HepG2 (cell line): ENCODE measurements around the gene IAH1.

ENCODE experiments used
- DPF2 ChIP-seq: sonication (generic); formaldehyde crosslinking; IDR thresholded peaks from 2 replicates; pipeline ENCODE4 v1.4.0; 2020; ENCODE audit warnings: mild to moderate bottlenecking, low read depth, missing genetic modification reagents, borderline replicate concordance
- FOXJ3 ChIP-seq: sonication (generic); formaldehyde crosslinking; IDR thresholded peaks from 2 replicates; pipeline ENCODE4 v1.4.0; 2020; ENCODE audit warnings: missing genetic modification reagents, mild to moderate bottlenecking, borderline replicate concordance
- JUND ChIP-seq: sonication (generic); formaldehyde crosslinking; IDR thresholded peaks from 2 replicates; pipeline ENCODE4 v1.8.0; 2022; ENCODE audit warnings: mild to moderate bottlenecking, missing genetic modification reagents
- NR3C1 ChIP-seq: sonication (generic); formaldehyde crosslinking; IDR thresholded peaks from 2 replicates; pipeline ENCODE4 v1.4.0; 2020; ENCODE audit warnings: missing genetic modification reagents
- SIN3A ChIP-seq: IDR thresholded peaks from 2 replicates; pipeline ENCODE4 v1.6.1; 2011; ENCODE audit warnings: low read depth, mild to moderate bottlenecking, control low read depth, low read length, borderline replicate concordance
- SRF ChIP-seq: IDR thresholded peaks from 2 replicates; pipeline ENCODE4 v1.6.1; 2011; ENCODE audit warnings: mild to moderate bottlenecking, low read depth, low read length, moderate library complexity
- ZBTB26 ChIP-seq: IDR thresholded peaks from 2 replicates; pipeline ENCODE4 v1.6.1; 2016; ENCODE audit warnings: missing compliant biosample characterization, missing genetic modification reagents, borderline replicate concordance
- ZFX ChIP-seq: sonication (generic); formaldehyde crosslinking; IDR thresholded peaks from 2 replicates; pipeline ENCODE4 v1.4.0; 2020; ENCODE audit warnings: mild to moderate bottlenecking, low read depth, missing genetic modification reagents, moderate library complexity
- TF ChIP-seq, protein P1 (sequence below): sonication (generic); formaldehyde crosslinking; IDR thresholded peaks from 2 replicates; pipeline ENCODE4 v1.5.0; 2020; ENCODE audit warnings: mild to moderate bottlenecking, missing genetic modification reagents, moderate library complexity

- TF ChIP-seq, protein P1, sequence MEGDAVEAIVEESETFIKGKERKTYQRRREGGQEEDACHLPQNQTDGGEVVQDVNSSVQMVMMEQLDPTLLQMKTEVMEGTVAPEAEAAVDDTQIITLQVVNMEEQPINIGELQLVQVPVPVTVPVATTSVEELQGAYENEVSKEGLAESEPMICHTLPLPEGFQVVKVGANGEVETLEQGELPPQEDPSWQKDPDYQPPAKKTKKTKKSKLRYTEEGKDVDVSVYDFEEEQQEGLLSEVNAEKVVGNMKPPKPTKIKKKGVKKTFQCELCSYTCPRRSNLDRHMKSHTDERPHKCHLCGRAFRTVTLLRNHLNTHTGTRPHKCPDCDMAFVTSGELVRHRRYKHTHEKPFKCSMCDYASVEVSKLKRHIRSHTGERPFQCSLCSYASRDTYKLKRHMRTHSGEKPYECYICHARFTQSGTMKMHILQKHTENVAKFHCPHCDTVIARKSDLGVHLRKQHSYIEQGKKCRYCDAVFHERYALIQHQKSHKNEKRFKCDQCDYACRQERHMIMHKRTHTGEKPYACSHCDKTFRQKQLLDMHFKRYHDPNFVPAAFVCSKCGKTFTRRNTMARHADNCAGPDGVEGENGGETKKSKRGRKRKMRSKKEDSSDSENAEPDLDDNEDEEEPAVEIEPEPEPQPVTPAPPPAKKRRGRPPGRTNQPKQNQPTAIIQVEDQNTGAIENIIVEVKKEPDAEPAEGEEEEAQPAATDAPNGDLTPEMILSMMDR (CRISPR knock-in tag), result no peak
- no peak for TF ChIP-seq SRF
- TF ChIP-seq JUND (CRISPR knock-in tag), result no peak
- no peak for TF ChIP-seq ZBTB26 (CRISPR knock-in tag)
- TF ChIP-seq FOXJ3 (CRISPR knock-in tag), result no peak
- TF ChIP-seq SIN3A, result no peak
- no peak for TF ChIP-seq ZFX (CRISPR knock-in tag)
- no peak for TF ChIP-seq DPF2 (CRISPR knock-in tag)
- no peak for TF ChIP-seq NR3C1 (CRISPR knock-in tag)
Observed at GRCh38 chr2:9480157-9480556, 5.8 kb downstream of the IAH1 start.
